CD4-positive, alpha-beta T cell treated with Interferon gamma for 1 hour (primary cell): ENCODE measurements around the gene DTD1.

ENCODE experiments used
- DNase-seq: peaks from one replicate; pipeline ENCODE4 v3.0.0-alpha.2; 2020

DTD1 gene

DNA sequence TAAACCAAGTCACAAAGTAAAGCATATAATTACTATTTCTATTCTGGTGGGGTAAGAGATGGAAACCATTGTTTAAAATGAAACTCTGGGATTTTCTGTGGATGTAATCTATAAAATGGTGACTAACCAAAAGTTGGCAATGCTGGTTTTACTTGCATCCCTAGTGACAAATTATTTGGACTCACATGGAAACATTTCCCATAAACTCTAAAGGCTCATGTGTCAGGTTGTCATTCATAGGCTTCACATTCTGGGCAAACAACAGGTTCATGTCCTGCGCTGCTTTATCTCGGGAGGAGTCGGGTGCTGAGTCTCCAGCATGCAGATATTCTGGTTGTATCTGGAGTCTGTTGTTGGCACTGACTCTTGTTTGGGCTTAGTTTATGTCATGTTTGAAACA lies 127.7 kb downstream of the DTD1 start:
- no peak for DNase-seq

DNA sequence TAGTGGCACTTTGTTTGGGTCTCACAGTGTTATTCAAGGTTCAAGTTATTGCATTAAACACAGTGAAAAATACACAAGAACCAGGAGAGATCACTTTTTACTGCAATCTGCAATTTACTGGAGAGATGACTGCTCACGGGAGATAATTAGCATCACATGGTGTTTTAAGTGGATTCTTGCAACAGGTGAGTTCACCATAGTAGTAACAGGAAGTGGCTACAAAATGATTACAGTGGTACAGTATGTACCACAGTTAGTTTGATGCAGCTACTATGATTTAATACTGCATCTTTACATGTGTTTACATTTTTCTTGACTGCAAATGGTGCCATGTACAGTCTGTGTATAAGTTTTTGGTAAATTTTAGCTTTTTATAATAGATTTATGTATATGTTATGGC lies 129.2 kb downstream of the DTD1 start:
- DNase-seq = no peak

DNA sequence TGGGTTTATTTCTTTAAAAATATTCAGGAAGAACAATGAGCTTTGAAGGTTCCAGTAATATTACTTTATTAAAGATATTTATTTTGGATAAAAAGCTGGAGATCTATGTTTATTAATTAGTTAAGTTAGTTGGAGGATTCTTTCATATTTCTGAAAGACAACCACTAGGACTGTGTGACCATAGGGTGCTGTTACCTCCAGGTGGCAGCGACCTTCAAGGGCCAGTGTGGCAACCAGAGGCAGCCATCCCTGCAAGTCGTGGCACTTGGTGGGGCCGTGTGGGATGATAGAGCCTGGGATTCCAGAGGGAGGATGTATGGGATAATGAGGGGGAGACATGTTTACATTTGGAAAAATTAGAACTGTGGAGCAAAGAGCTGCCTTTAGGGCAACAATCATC lies 130.3 kb downstream of the DTD1 start:
- DNase-seq = no peak

DNA sequence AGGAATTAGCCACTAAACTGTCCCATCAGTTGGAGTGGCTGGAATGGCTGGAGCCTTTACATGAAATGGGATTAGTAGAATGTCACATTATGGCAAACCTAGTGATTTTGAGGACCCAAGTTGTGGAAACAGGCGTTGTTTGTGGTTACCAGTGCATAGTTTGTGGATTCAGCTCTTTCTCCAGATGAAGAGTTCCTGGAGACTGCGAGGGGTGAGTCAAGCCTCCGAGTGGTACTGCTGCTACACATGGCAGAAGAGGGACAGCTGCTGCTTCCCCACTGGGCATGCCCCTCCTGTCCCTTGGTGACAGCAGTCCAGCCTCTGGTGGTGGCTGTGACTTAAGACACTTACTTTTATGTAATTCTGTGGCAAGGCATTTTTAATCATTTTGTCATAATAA lies 131.6 kb downstream of the DTD1 start:
- DNase-seq = no peak

DNA sequence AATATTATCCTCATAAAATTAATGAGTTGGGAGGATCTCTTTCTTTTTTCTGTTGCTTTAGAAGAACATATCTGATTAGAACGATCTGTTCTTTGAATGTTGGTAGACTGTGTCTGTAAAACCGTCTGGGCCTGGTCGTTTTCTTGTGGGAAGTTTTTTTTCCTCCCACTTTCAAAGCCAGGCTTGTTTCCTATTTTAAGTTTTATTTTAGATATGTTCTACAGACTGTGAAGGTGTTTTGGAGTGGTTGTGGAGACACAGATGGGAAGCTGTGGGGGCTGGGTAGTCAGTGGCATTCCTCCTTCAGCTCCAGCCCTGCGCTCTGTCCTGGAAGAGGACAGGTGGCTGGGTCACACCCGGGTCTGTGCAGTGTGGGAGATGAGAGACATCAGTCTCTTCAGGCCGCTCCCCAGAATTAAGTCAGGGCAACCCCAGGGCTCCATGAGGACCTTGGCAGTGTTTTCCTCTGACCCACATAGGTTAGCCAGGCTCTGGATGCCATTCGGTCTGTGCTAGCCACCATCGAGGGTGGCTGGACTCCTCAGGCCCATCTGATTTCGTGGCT lies 133.8 kb downstream of the DTD1 start:
- DNase-seq = no peak

DNA sequence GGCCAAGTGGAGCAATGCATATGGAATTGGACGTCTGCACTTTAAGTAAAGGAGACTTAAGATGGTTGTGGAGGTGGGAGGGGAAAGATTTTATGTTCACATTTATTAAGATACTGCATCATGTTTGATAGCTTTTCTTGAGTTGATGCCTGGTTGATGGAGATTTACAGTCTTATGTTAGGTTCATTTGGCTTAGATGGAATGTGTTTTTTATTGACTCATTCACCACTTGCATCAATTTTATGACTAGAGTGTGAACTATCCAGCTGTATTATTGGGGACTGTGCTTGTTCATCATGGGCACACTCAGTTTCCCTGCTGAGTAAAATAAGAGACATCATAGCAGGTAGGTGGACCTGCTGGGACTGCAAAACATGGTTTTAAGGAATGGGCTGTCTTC lies 134.5 kb downstream of the DTD1 start:
- DNase-seq = no peak

DNA sequence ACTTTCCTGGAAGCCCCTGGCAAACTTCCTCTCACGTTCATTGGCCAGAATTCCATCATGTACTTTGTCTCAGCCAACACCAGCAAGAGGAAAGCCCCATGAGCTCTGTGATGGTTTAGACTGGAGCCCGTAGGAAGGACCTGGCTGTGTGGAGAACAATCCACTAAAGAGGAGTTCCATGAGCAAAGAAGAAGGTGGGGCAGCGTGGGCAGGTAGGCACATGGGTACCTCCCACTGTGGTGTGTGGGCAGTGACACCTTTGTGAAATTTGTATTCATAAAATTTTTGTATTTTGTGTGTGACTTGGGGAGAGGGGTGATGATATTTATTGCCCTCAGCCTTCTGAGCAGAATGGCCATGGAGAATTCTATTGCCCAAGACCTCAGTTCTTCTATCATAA lies 136.2 kb downstream of the DTD1 start:
- no peak for DNase-seq

DNA sequence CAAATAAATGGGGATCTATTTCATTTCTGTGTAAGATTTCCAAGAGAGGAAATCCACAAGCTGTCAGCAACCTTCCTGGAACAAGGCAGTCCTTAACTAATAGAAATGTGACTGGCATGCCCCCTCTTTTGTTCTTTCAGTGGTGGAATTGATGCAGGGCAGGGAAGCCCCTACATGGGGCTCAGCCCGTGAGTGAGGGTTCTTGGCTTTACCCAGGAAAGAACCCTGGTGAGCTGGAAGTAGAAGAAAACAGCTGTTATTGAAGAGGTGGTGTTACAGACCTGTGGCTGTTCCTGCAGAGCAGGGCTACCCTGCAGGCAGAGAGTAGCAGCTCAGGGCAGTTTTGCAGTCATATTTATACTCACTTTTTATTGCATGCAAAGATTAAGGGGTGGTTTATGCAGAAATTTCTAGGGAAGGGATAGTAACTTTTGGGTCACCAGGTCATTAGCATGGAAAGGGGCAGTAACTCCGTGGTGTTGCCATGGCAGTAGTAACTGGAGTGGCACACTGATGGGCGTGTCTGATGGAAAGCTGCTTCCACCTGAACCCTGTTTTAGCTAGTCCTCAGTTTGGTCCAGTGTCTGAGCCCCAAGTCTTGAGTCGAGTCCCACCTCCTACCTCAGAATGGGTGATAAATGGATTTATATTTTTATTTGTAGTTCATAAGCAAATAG lies 137.1 kb downstream of the DTD1 start:
- no peak for DNase-seq

DNA sequence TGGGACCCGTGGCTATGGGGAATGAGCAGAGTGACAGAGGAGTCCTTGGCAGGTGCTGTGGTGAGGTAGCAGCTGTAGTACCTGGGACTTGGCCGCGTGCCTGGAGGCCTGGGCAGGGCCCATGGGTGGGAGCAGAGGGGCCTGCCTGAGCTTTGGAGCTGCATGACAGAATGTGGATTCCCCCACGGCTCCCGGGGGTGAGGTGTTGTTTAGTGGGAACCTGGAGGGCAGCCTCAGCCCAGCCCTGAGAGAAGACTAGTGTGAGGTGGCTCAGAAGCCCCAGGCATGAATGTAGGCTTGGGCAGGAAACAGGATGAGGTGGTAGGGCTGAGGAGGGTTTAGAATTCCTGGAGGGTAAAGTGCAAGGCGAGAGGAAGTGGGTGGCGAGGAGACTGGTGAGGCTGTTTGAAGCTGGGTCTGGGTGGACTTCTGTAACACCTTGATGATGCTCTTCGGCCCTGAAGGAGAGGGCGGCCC lies 139.2 kb downstream of the DTD1 start:
- no peak for DNase-seq

DNA sequence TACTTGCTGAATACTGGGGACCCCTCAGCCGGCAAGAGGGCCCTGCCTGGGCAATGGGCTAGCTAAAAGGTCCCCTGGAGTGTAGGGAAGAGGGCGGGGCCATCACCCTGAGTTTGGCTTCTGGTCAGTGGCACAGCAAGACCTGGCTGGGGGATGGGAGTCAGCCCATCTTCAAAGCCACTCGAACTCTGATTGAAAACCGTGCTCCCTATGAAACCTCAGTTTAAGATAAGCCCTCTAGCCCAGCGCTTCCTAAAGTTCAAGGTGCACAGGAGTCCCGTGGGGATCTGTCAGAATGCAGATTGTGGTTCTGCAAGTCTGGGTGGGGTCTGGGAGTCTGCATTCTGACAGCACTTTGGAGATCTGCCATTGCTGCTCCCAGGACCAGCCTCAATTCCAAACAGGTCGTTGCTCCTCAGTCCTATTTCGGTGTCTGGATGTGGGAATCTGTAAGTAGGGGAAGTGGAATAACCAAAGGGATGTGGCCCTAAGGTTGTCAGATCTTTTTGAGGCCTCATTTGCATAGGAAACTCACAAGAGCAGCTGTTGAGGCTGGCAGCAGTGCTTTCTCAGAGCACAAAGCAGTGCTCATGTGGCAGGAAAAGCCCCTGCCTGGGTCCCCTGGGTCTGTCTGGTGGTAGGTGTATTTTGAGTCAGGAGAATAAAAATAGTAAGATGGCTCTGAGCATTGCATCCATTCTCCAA lies 140.5 kb downstream of the DTD1 start:
- peak; percentile 18 for DNase-seq

DNA sequence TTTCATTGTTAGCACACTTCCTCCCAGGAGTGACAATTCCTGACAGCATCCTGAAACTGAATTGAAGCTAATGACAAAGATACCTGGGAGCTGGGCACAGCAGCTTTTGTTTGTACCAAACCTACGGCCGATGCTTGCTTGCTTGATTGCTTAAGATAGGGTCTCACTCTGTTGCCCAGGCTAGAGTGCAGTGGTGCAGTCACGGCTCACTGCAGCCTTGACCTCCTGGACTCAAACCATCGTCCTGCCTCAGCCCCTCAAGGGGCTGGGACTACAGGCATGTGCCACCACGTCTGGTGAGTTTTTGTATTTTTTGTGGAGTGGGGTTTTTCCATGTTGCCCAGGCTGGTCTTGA lies 141.0 kb downstream of the DTD1 start:
- no peak for DNase-seq

DNA sequence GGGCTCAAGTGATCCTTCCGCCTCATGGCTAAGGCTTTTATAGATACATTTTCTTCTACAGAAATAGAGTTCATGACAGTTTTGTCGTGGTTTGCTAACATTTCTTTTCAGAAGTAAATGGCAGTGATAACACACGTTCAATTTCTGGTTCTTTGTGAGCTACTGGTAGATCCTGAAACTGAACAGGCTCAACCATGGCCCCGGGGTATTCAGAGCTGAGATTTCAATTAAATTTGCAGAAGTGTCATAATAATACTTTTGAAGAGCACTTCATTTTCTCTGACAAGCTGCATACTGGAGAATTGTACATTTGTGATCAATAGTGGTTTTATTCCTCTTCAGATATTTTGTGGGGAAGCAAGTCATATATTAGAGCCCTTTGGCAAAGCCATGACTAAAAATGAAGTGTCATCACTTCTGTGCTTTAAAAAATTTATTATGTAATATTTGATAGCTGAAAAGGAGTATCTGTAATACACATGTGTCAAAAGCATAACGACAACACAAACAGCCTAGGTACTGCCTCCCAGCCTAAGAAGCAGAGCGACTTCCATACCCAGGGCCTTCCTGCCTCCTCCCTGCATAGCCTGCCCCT lies 141.5 kb downstream of the DTD1 start:
- DNase-seq = no peak

DNA sequence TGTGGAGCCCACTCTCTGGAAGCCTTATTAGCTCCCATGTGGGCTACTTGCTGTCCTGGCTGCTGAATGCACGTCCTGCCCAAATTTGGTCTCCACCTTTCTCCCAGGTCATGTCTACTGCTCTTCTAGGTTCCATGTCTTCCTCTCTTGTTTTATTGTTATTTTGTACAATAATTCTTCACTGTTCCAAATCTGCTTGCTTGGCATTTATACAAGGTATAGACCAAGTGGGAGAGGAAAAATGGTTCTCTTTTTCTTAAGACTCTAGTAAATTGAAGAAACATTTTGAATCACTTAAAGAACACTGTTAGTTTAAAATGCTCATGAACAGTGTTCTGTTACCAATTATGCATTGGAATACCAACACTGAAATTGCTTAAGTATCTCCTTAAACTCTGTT lies 144.1 kb downstream of the DTD1 start:
- no peak for DNase-seq

DNA sequence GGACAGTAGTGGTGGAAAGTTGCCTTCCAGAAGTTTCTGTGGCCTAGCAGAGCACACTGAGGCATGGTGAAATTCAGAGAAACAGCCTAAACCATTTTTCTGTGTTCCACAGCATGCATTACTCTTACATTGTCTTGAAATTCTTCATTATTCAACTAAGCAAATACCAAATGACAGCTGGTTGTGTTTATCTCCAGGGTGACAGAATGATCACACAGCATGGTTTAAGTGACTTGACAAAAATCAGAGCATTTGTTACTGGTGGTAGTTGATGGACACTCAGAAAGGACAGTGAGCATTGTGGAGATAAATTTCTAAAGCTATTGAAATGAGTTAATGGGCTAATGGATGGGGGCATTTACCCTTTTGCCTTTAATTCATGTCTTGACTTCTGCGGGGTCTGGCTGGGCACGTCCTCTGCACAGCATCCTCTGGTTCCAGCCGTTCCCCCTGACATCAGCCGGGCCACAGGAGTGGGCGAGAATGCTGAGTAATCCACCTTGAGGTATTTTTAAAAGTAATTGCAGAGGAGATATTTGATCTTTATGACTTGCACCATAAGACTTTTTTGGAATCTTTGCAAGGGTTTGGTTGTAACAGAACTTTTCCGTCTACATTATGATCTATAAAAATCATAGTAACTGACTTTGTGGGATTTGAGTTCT lies 146.8 kb downstream of the DTD1 start:
- DNase-seq = no peak

DNA sequence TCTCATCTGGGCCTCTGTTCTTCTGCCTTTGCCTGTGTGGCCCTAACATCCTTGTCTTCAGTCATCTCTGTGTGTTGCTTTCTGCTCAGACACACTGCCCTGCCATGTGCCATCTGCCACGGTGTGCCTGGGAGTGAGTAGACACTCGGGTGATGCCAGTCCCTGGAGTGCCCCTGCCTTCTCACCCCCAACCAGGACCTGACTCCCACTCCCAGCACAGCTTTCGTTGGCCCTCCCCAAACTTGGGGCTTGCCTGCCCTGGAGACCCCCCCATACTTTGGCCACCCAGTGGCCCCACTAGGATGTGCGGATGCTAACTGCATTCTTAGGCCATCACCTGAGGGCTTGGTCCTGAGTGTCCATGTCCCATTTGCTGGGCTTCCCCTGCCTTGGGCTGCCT lies 149.3 kb downstream of the DTD1 start:
- no peak for DNase-seq

DNA sequence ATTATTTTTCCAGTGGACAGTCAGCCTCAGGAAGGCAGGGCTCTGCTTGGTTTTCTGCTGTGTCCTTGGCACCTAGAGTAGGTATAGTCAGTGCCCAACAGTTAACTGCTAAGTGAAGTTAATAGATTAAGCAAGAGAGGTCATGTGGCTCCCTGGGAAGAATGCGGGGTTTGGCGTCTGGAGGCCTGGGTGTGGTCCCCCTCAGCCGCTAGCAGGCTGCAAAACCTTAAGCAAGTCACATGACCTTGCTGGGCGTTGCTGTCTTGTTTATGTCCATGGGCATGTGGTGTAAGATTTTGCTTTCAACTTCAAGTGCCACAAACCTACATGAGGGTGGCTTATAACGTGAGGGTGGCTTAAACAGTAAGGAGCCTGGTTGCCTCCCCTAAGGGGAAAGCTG lies 150.2 kb downstream of the DTD1 start:
- peak; percentile 65 for DNase-seq

DNA sequence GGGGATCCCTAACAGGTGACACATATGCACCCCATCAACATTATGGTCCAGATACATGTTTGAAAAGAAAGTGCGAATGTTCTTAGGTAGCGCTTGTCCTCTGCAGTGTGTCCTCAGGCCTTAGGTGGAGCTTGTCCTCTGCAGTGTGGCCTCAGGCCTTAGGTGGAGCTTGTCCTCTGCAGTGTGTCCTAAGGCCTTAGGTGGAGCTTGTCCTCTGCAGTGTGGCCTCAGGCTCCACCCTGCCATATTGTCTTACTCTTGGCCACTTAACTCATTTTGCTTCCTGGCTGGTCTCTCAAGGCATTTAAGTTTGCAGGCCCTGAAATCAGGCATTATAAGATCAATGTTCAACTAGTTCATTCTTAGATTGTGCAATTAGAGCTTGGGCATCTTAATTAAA lies 151.0 kb downstream of the DTD1 start:
- no peak for DNase-seq

DNA sequence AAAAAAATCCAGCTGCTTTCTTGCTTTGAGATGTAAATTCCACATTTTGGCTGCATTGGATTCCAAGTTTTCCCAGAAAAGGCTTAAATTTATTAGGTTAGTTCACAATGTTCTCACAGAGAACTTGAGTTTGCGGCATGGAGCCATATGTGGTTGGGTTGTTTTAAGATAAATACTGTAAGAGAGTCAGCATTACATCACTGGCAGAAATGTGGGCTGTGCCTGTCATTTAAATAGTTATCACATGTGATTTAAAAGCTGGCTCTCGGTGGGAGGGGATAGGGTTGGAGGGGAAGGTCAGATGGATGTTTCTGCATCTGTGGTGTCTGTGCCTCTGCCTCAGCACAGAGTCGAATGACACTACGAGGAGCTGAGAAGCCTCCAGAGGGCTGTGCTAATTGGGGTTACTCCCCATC lies 151.9 kb downstream of the DTD1 start:
- DNase-seq = no peak

DNA sequence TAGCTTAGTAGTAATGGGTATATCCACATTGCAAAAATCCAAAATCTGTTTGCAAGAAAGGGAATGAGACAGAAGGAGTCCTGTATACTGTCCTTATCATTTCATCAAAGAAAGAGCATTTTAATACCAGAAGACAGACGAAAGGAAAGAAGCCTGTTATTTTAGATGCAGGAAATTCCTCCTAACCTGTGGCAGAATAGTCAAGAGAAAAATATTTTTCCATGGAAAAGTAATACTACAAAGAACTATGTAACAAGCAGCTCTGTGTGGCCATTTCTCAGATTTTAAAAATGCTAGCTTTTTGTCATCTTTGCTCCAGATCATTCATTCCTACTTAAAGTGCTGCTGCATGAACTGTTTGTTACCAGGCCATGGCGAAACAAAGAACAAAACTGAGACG lies 152.9 kb downstream of the DTD1 start:
- DNase-seq = no peak

DNA sequence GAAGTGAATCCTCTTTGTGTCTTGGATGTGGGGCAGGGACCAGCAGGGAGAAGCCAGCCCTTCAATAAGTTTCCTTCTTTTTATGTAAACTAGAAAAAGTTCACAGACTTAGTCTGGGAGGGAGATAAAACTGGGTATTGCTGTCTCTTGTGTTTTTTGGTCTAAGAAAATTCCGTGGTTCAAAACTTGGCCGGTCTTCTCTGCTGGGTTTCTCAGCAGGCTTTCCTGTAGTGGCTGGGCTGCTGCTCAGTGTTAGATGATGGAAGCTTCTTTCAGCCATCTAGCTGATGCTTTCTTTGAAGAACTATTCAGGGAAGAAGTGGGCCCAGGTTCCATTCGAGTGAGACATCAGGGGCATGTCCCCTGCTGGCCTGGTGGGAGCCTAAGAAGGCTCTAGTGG lies 155.0 kb downstream of the DTD1 start:
- DNase-seq = no peak

DNA sequence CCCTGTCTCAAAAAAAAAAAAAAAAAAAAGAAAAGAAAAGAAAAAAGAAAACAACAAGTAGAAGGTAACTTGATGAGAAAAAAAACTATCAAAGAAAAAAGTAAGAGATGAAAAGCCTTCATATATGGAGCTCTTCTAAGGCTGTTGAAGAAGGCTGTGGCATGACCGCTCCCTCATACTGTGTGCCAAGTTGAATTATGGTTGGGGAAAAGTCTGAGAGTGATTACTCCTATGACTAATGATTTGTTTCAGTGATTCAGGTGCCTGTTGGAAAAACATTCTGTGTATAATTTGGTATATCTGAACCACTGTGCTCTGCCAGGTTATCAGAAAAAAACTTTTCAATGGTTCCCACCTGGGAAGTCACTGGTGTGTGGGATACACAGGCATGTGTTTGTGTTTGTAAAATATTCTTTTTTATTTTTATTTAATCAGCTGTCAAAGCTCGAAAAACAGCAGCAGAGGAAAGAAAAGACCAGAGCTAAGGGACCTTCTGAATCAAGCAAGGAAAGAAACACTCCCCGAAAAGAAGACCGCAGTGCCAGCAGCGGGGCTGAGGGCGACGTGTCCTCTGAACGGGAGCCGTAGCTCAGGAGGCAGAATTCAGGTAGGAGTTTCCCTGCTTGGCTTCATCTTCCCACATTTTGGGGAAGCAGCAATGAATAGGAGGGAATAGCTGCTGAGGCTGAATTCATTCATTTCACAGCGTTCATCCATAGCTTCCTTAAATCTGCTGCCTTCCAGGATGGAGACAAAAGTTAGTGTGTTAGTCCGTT lies 156.0 kb downstream of the DTD1 start:
- no peak for DNase-seq

DNA sequence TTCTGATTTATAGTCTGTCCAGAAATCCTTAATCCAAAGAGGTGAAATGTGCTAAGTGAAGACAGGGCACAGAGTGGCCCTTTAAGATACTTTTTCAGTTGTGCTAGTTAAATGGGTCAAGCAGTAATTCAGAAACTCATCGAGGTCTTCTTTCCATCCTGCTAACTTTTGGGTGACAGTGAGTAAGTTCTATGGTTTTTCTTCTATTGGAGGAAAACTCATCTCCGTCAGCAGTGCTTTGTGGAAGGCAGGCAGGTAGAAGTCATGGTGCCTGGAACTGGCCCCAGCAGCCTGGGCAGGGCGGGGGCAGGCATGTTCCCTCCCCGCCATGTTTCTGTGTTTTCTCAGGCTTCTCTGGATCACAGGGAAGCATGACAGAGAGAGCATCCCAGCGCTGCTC lies 159.2 kb downstream of the DTD1 start:
- no peak for DNase-seq

DNA sequence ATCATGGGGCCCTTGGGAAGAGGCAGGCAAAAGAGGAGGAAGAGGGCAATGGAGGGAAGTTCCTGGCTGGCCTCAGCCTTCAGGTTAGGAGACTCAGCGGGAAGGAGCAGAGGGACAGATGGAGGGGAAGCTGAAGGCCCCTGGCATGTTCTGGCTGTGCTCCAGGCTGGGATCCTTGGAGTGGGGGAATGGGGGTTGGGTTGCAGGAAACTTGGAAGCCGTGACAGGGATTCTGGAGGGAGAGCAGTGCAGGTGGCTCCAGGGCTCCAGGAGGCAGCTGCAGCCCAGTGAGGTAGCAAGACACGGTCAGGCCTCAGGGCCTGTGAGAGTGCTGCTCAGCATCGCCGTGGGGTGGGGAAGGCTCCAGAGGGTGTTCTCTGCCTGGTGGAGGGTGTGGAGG lies 161.1 kb downstream of the DTD1 start:
- DNase-seq = no peak
